Measurements from ENCODE around the gene METTL1.

METTL1 gene

GRCh38 chr12:57766464-57767304, 5.2 kb downstream of the METTL1 start, which contains the start of gene CYP27B1:
TSS of gene CYP27B1 (minus strand) at chr12:57767078. CDS start at chr12:57767041, 37 bp downstream.
- DNase-seq: peak; percentile 74

- DNase-seq: no peak
Observed at GRCh38 chr12:57765698-57766463, 6.0 kb downstream of the METTL1 start.

GRCh38 chr12:57765003-57765697, 6.8 kb downstream of the METTL1 start:
- peak; percentile 38 for DNase-seq

GRCh38 chr12:57764662-57765002, 7.3 kb downstream of the METTL1 start:
- no peak for DNase-seq

GRCh38 chr12:57763881-57764661, 7.8 kb downstream of the METTL1 start:
- no peak for DNase-seq

- DNase-seq: no peak
Observed at GRCh38 chr12:57762463-57762862, 9.4 kb downstream of the METTL1 start.

GRCh38 chr12:57761391-57761998, 10.4 kb downstream of the METTL1 start:
- DNase-seq: no peak

- DNase-seq: no peak
Observed at GRCh38 chr12:57760347-57760982, 11.4 kb downstream of the METTL1 start.

GRCh38 chr12:57759360-57759980, 12.4 kb downstream of the METTL1 start:
- DNase-seq: no peak

- DNase-seq: no peak
Observed at GRCh38 chr12:57758552-57759359, 13.1 kb downstream of the METTL1 start.

GRCh38 chr12:57757771-57758170, 14.1 kb downstream of the METTL1 start:
- no peak for DNase-seq

- DNase-seq: peak; percentile 69
Observed at GRCh38 chr12:57756406-57757341, 15.2 kb downstream of the METTL1 start.

GRCh38 chr12:57755454-57756372, 16.2 kb downstream of the METTL1 start:
- no peak for DNase-seq

GRCh38 chr12:57755194-57755453, 16.8 kb downstream of the METTL1 start:
- DNase-seq: no peak

GRCh38 chr12:57754411-57755193, 17.3 kb downstream of the METTL1 start, which contains the start of gene MARCHF9:
TSS of gene MARCHF9 (plus strand) at chr12:57755103. CDS start at chr12:57755529, 426 bp downstream.
- DNase-seq: no peak

- DNase-seq: no peak
Observed at GRCh38 chr12:57753756-57754337, 18.1 kb downstream of the METTL1 start.

- no peak for DNase-seq
Observed at GRCh38 chr12:57752668-57753000, 19.3 kb downstream of the METTL1 start.

Measured in inflammatory macrophage treated with lipopolysaccharide for 4 hours (primary cell).